HepG2 (cell line): ENCODE data around the gene PPP1R13B. TPM values are rescaled to one million over a fixed set of nuclear protein-coding genes. Genes with fewer than 3 reads are reported as not detected.
A peak's percentile ranks its signal among the peaks of the same experiment; 100 is the strongest.

Experiments used
- ATAC-seq: fragments of 200-7000 bp; cut with Tn5 transposase; 3 replicates; pipeline ENCODE4 v1.9.1; 2020; ENCODE audit warnings: mild to moderate bottlenecking, moderate library complexity
- BruUV-seq: library from RNA; stranded (reverse); fragments of 400-500 nt; replicated peaks from 2 replicates; lab custom pipeline; 2021; lab: Mats Ljungman, UMichigan
- CTCF ChIA-PET: fragments of 300-600 bp; formaldehyde crosslinking; extraction: SDS; loops from one replicate; lab custom pipeline; 2021; ENCODE audit warnings: low total read pairs, inconsistent platforms, low intra/inter-chr PET ratio; lab: Yijun Ruan, JAX
- POLR2A ChIA-PET: fragments of 350-600 bp; sonication (Branson Sonifier 250); formaldehyde crosslinking; loops from one replicate; lab custom pipeline; 2020; ENCODE audit warnings: antibody characterized with exemption, inconsistent platforms; lab: Yijun Ruan, JAX
- DNase-seq: peaks from one replicate; pipeline ENCODE4 v3.0.0-alpha.2; 2015; ENCODE audit warnings: low spot score
- FAIRE-seq: peaks from 3 replicates; lab custom pipeline; 2011; peaks lifted over from hg19 to GRCh38; lab: Jason Lieb, UNC
- H2AFZ ChIP-seq: one replicate; pipeline ENCODE4 v1.6.1; 2011; ENCODE audit warnings: low read length, inconsistent platforms
- H3K27ac ChIP-seq: fragments of 300-600 bp; 3 replicates; pipeline ENCODE4 v1.8.0; 2011; ENCODE audit warnings: mixed run types, mild to moderate bottlenecking, mixed read lengths, low read length, inconsistent platforms; ENCODE audit not compliant: insufficient read depth; ENCODE audit errors: extremely low read length
- H3K27me3 ChIP-seq, 2 experiments: fragments of 200-600 bp in 1 of 2; 2 replicates in 1 of 2; 3 replicates in 1 of 2; pipeline versions ENCODE4 v1.6.0 to v1.8.0; 2011; ENCODE audit warnings: low read length in 2 of 2, mild to moderate bottlenecking in 2 of 2, moderate library complexity in 2 of 2, inconsistent platforms in 1 of 2; ENCODE audit not compliant: insufficient read depth in 2 of 2, control insufficient read depth in 1 of 2
- H3K36me3 ChIP-seq, 2 experiments: fragments of 200-600 bp in 1 of 2; replicated peaks in 1 of 2; 2 replicates in 1 of 2; 3 replicates in 1 of 2; pipeline versions ENCODE4 v1.5.1 to v1.8.0; 2011; ENCODE audit warnings: low read length in 2 of 2, inconsistent platforms in 1 of 2; ENCODE audit not compliant: insufficient read depth in 2 of 2, control insufficient read depth in 1 of 2
- H3K4me1 ChIP-seq: 2 replicates; pipeline ENCODE4 v1.5.1; 2012; ENCODE audit warnings: low read length, inconsistent platforms; ENCODE audit not compliant: insufficient read depth
- H3K4me2 ChIP-seq: 2 replicates; pipeline ENCODE4 v1.6.0; 2011; ENCODE audit warnings: low read depth, low read length, inconsistent platforms
- H3K4me3 ChIP-seq, 3 experiments: fragments of 200-600 bp in 1 of 3; sonication (generic), shearing (Covaris generic) in 1 of 3; replicated peaks in 1 of 3; 2 replicates each; pipeline ENCODE4 v1.5.1; 2011 to 2016; ENCODE audit warnings: low read length in 3 of 3, inconsistent platforms in 2 of 3, low read depth in 2 of 3, mild to moderate bottlenecking in 2 of 3, control low read depth in 1 of 3, mixed read lengths in 1 of 3; ENCODE audit not compliant: insufficient read depth in 1 of 3
- H3K79me2 ChIP-seq: one replicate; pipeline ENCODE4 v1.6.1; 2011; ENCODE audit warnings: low read length, inconsistent platforms; ENCODE audit not compliant: insufficient read depth
- H3K9ac ChIP-seq: 2 replicates; pipeline ENCODE4 v1.6.0; 2011; ENCODE audit warnings: mild to moderate bottlenecking, low read depth, low read length, inconsistent platforms; ENCODE audit not compliant: insufficient read depth
- H3K9me3 ChIP-seq: 2 replicates; pipeline ENCODE4 v1.5.1; 2012; ENCODE audit warnings: mild to moderate bottlenecking, low read length
- H4K20me1 ChIP-seq: 2 replicates; pipeline ENCODE4 v1.6.0; 2011; ENCODE audit warnings: inconsistent platforms, mild to moderate bottlenecking, low read length, moderate library complexity; ENCODE audit not compliant: insufficient read depth
- CBX2 ChIP-seq, 2 experiments: fragments of 200-600 bp in 1 of 2; sonication (generic); formaldehyde crosslinking in 1 of 2; IDR thresholded peaks; 2 replicates each; pipeline versions ENCODE4 v1.7.0 to v1.8.1; 2018 to 2022; ENCODE audit warnings: low read depth in 2 of 2, low read length in 1 of 2, mild to moderate bottlenecking in 1 of 2, missing genetic modification reagents in 1 of 2
- CTCF ChIP-seq: sonication (generic); formaldehyde crosslinking; IDR thresholded peaks from 2 replicates; pipeline ENCODE4 v1.5.0; 2020; ENCODE audit warnings: mild to moderate bottlenecking, missing genetic modification reagents, moderate library complexity
- E2F1 ChIP-seq: sonication (generic); formaldehyde crosslinking; IDR thresholded peaks from 2 replicates; pipeline ENCODE4 v1.5.0; 2020; ENCODE audit warnings: missing genetic modification reagents
- FOXA3 ChIP-seq: IDR thresholded peaks from 2 replicates; pipeline ENCODE4 v1.6.1; 2016; ENCODE audit warnings: missing genetic modification reagents, missing compliant biosample characterization
- GMEB2 ChIP-seq: IDR thresholded peaks from 2 replicates; pipeline ENCODE4 v1.6.1; 2016; ENCODE audit warnings: missing biosample characterization, missing genetic modification reagents, low read depth
- MAFG ChIP-seq: sonication (generic); formaldehyde crosslinking; IDR thresholded peaks from 2 replicates; pipeline ENCODE4 v1.5.1; 2020; ENCODE audit warnings: mild to moderate bottlenecking, missing genetic modification reagents
- PREB ChIP-seq: sonication (generic); formaldehyde crosslinking; IDR thresholded peaks from 2 replicates; pipeline ENCODE4 v1.4.0; 2020; ENCODE audit warnings: missing genetic modification reagents
- RARG ChIP-seq: sonication (generic); formaldehyde crosslinking; IDR thresholded peaks from 2 replicates; pipeline ENCODE4 v1.4.0; 2020; ENCODE audit warnings: low read depth, mild to moderate bottlenecking, missing genetic modification reagents
- REST ChIP-seq, 2 experiments: IDR thresholded peaks; 2 replicates each; pipeline ENCODE4 v1.6.1; 2011 to 2012; ENCODE audit warnings: low read length in 2 of 2, borderline replicate concordance in 1 of 2, low read depth in 1 of 2, mild to moderate bottlenecking in 1 of 2, moderate library complexity in 1 of 2
- SNRNP70 ChIP-seq: fragments of 200-400 bp; formaldehyde crosslinking; IDR thresholded peaks from 2 replicates; pipeline ENCODE4 v1.6.1; 2017; ENCODE audit warnings: mild to moderate bottlenecking, low read depth, low read length, moderate library complexity
- THAP11 ChIP-seq: IDR thresholded peaks from 2 replicates; pipeline ENCODE4 v1.6.1; 2016; ENCODE audit warnings: missing biosample characterization, missing genetic modification reagents
- U2AF2 ChIP-seq: fragments of 200-400 bp; formaldehyde crosslinking; IDR thresholded peaks from 2 replicates; pipeline ENCODE4 v1.6.1; 2017; ENCODE audit warnings: low read depth, mild to moderate bottlenecking, low read length
- ZBTB8A ChIP-seq: sonication (generic); formaldehyde crosslinking; IDR thresholded peaks from 2 replicates; pipeline ENCODE4 v1.4.0; 2020; ENCODE audit warnings: mild to moderate bottlenecking, low read depth, missing genetic modification reagents, borderline replicate concordance
- ZKSCAN1 ChIP-seq: fragments of 150-350 bp; IDR thresholded peaks from 2 replicates; pipeline ENCODE4 v1.6.1; 2014; ENCODE audit warnings: low read length
- WGBS: methylation state at CpG from one replicate; pipeline ENCODE4 v1.1.6; 2017; ENCODE audit warnings: low lambda C conversion rate; 5-methylcytosine and 5-hydroxymethylcytosine counted together
- in situ Hi-C: cut with HindIII; loops from 2 replicates; pipeline ENCODE4 v1.10.0; 2017; ENCODE audit warnings: low pct_unique_long_range_greater_than_20kb; ENCODE audit not compliant: extremely low pct_ligation_motif_present
- intact Hi-C: fragments of 100-400 bp; cut with micrococcal nuclease; formaldehyde crosslinking; loops from one replicate; pipeline ENCODE4 v1.10.0; 2022; ENCODE audit not compliant: unreplicated experiment
- polyA plus RNA-seq, 8 experiments: library from polyadenylated mRNA; depleted of rRNA in 3 of 8; stranded (reverse) in 7 of 8; unstranded in 1 of 8; fragments of >200 nt; fragmentation: Illumina TruSeq in 4 of 8; extraction: Trizol in 4 of 8; gene quantifications; 2 replicates each; pipeline versions ENCODE4 v1.2.1 to v1.2.3, GENCODE V29; 2011 to 2016; ENCODE audit warnings: low read depth in 4 of 8, missing spikeins in 1 of 8, mixed read lengths in 1 of 8; ENCODE audit not compliant: insufficient read depth in 1 of 8
- total RNA-seq, 5 experiments: library from RNA; depleted of rRNA; stranded (reverse); fragments of >200 nt; fragmentation: Illumina TruSeq; extraction: Trizol; gene quantifications; 2 replicates each; pipeline ENCODE4 v1.2.3, GENCODE V29; 2016; ENCODE audit warnings: low read depth in 1 of 5

Gene PPP1R13B
- total and polyA plus RNA-seq, 2 of the 13 experiments (the other 11 are each of a cell fraction or from before 2014, with no cell fraction given): 4.6 to 9.4 TPM

GRCh38 chr14:103712633-103713247, 134.6 kb downstream of the PPP1R13B start:
- WGBS: 94% methylated on average over 17 of the region's 24 CpGs
- H3K9ac ChIP-seq: no peak overlapping the region
- H3K27ac ChIP-seq: peak overlapping the region; percentile 17

More at GRCh38 chr14:103712633-103713247, 134.6 kb downstream of the PPP1R13B start:
- DNase-seq: no peak
- Histone ChIP-seq H3K27me3 (no peaks in the 10 kb centered on the region; a peak in 1 of 5 replicates), H3K4me1 (peaks cover 28% of the 10 kb centered on the region), H3K4me3 (no peak overlapping the region), H3K4me2 (no peak overlapping the region), H3K79me2 (peaks cover 22% of the 10 kb centered on the region), H2AFZ (no peak overlapping the region), H4K20me1 (no peaks in the 10 kb centered on the region; the same call in 1 of the 2 replicates), H3K36me3 (peaks cover 4 to 18% of the 10 kb centered on the region in 2 experiments; a peak in 3 of 5 replicates), H3K9me3 (no peaks in the 10 kb centered on the region)
- no TSS peak for BruUV-seq
- TF ChIP-seq THAP11 (no peak), ZKSCAN1 (no peak), ZBTB8A (CRISPR knock-in tag) (no peak), CBX2 (IDR thresholded peaks at IDR 0.05; ENCODE audit: low read depth, low read length) (no peak), CBX2 (CRISPR knock-in tag; IDR thresholded peaks at IDR 0.05; ENCODE audit: low read depth) (no peak), E2F1 (CRISPR knock-in tag) (no peak), CTCF (CRISPR knock-in tag) (no peak), U2AF2 (no peak), RARG (CRISPR knock-in tag) (no peak), SNRNP70 (no peak), GMEB2 (CRISPR knock-in tag) (no peak), REST (IDR thresholded peaks at IDR 0.05; ENCODE audit: borderline replicate concordance in 1 of 2, low read depth in 1 of 2, low read length in 2 of 2) (no peak), FOXA3 (CRISPR knock-in tag) (no peak), MAFG (CRISPR knock-in tag) (no peak), PREB (CRISPR knock-in tag) (no peak)
- ATAC-seq: no peak
- intact Hi-C loops: no loop called here
- ChIA-PET CTCF (no interaction called here), POLR2A (no interaction called here)
- in situ Hi-C loops: no loop called here
- no peak for FAIRE-seq
